GM18505 (cell line): ENCODE results near the gene NEO1.

Experiments
- ATAC-seq: cut with Tn5 transposase; IDR thresholded peaks from one replicate; pipeline ENCODE4 v1.9.1; 2021; ENCODE audit not compliant: unreplicated experiment
- POLR2A ChIP-seq: IDR thresholded peaks from 4 replicates; pipeline ENCODE4 v1.6.1; 2011; ENCODE audit warnings: borderline replicate concordance; ENCODE audit not compliant: insufficient read depth, insufficient read length; ENCODE audit errors: extremely low read depth

Gene NEO1

DNA sequence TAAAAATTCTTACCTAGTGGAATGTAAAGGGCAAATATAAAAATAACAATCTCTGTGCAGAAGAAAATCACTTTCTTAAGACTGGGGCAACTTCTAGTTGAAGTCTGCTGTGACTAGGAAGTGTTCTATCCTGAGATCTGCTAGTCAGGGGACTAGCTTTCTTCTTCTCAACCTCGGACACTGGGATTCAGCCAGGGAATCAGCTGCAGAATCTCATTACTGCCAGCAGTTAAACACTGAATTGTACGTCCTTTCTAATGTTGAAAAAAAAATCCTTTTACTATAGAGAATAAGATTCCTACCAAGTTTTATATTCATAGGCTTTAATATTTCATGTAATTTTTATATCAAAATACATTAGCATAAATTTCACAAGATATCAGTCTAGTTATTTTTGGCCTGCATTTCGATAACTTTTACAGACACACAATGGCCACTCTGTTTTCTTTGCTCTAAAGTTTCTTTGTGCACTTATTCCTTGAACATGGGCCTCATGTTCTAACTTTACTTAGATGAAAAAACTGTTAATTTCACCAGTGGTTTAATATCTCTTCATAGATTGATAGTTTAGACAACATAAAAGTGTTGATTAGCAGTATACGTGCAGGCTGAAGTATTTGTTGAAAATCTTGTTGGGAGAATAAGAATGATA is 2.6 kb upstream of the NEO1 start:
- no peak for ATAC-seq
- TF ChIP-seq POLR2A = no peak

DNA sequence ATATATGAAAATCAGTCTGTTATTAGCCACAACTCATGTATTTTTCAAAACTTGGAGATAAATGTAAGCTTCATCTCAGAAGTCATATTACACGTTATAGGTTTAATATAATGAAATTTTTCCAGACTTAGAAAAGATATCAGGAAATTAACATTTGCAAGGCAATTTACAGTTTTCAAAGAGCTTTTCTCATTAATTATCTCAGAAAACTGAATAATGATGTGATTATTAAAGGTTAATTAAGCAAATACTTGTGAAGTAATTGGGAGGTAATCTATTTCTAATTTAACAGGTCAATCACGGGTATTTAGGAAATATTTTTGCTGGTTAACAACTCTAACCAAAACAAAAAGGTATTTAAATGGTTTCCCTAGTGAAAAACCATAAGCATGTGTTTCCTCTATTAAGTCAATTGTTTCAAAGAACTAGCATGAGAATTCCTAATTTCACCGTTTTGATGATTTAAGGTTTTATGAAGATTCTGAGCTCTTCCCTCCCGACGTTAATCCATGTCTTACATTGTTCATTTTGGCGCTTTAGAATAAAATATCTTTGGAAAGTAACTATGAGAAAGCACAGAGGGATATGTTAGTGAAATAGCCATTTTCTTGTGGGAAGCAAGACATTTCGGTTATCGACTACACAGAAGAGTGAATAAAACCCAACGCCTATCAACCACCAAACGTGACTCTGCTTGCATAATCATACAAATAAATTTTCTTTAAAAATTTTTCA is 1.5 kb upstream of the NEO1 start:
- no peak for TF ChIP-seq POLR2A
- no peak for ATAC-seq

DNA sequence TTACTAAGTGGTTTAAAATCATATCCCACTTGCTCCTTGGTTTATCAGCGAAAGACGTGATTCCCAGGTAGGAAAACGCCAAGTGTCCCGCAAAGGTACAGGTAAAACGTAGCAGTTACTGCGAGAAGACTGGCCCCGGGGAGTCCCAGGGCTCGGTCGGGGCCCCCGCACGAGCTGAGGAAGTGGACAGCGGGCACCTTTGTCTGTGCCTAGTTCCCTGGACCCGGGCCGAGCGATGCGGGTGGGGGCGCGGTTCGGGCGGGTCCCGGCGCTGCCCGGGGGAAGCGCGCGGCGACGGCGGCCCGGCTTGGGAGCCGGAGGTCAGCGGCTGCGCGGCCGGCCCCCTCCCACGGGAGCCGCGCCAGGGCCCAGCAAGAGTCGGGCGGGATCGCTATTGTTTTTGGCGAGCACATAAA is 864 bp upstream of the NEO1 start:
- no peak for ATAC-seq
- TF ChIP-seq POLR2A = no peak

DNA sequence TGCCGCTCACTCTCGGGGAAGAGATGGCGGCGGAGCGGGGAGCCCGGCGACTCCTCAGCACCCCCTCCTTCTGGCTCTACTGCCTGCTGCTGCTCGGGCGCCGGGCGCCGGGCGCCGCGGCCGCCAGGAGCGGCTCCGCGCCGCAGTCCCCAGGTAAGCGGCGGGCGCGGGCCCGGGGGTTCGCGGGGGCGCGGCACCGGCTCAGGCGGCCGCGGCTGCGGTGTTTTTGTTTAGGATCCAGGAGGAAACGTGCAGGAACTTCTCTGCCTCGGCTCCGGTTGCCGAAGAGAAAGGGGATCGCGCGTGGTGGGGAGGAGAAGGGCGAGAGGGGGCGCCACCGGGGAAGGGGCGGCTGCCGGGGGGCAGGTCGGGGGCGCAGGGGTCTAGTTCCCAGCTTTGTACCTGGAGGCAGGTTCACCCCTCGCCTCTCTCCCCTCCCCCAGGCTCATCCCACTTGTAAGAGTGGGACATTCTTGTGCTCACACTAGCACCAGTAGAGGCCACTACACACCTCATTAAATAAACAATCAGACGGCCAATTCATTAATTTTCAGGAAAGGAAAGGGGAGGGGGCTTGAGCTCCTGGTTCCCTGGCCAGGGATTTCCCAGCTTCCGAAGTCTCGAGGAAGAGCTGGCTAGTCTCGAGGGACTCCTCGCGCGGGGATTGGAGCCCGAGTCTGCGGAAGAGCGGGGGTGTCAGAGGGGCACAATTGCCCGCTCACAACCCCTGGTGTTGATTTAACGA is 562 bp downstream of the NEO1 start:
- TF ChIP-seq POLR2A = no peak
- ATAC-seq = peak; percentile 7

DNA sequence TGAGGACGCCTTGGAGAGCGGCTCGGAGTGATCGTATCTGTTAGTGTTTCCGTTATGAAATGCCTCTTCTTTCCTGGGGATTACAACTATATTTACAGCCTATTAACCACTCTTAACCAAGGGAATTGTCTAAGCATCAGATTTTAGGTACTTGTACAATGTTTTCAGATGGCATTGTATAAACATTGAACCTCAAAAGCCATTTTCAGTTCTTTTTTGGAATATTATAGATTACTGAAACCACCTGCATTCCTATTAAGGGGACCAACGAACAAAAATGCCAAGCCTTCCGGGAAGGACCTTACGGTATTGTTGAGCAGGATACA is 1.1 kb downstream of the NEO1 start:
- no peak for ATAC-seq
- no peak for TF ChIP-seq POLR2A

DNA sequence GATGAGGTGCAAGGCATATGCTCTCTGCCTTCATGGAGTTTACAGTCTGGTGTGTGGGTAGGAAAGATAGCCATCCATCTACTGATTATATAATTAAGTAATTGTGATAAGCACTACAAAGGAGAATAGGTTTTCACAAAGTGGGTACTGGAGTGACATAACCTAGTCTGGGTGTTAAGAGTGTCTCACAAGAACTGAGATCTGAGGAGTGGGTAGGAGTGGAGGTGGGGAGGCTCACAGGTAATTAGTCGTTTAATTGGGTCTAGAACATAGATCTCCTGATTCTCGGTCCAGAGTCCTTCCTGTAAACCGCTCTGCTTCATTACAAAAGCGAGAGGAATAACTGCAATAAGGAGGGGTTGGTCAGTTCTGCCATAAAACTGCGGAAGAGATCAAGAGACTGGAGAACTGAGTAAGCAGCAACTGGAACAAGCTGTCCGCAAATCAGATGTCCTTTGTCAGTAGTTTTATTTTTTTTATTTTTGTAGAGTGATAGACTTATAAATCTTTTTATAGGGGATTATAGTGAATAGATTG is 2.2 kb downstream of the NEO1 start:
- TF ChIP-seq POLR2A = no peak
- no peak for ATAC-seq

DNA sequence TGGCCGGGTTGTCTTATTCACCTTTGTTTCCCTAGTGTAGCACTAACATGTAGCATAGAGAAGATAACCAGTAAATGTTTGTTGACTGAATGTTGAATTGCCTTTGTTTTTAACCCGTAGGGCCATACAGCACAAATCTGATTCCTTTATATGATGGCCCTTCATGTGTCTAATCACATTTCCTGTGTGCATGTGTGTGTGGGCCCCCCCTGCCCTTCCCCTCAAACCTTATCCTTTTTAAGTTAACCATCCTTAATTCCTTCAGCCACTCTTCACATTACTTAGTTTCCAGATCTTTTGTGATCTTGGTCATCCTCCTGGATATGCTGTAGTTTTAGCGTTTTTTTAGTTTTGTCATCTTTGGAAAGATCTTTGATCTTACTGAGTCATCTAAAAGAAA is 4.2 kb downstream of the NEO1 start:
- TF ChIP-seq POLR2A = no peak
- ATAC-seq = no peak

DNA sequence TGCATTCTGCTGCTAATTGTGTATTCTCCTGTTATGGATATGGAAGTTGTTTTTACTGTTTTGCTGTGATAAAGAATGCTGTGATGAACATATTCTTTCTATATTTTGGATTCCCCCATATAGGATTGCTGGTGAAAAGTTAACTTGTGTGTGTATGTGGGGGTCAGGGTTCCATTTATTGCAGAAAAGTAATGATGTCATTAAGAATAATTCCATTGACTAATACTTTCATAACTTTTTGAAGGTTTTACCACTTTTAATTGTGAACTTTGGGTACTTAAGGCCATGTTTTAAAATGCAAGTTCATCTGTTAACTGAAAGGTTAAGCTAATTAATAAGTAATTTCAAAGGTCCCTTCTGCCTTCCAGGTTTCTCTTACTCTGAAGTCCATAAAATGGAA is 6.2 kb downstream of the NEO1 start:
- no peak for TF ChIP-seq POLR2A
- ATAC-seq = no peak

DNA sequence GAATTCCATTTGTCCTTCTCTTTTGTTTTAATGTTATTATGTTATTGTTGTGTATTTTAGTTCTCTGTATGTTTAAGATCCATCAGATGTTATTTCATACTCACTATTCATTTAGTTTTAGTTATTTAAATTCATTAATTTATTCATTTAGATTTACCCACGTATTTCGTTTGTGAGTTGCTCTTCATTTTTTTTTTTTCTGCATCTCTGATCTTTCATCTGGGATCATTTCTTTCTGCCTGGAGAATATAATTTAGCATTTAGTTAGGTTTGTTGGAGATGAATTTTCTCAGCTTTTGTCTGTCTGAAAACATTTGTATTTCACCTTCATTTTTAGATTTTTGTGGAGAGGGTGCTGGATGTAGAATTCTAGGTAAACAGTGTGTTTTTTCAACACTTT is 12.9 kb downstream of the NEO1 start:
- TF ChIP-seq POLR2A = no peak
- ATAC-seq = no peak

DNA sequence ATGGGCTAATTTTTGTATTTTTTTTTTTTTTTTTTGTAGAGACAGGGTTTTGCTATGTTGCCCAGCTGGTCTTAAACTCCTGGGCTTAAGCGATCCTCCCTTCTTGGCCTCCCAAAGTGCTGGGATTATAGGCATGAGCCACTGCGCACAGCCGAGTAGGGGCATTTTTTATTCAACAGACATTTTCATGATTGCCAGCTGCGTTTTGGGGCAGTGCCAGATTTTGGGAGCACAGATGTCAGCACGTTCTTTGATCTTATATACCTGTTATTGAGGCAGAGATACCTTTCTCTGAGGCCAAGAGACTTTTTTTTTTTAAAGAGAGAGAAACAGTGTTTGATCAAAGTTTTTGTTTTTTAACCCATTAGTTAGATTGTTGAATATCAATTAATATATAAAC is 16.8 kb downstream of the NEO1 start:
- TF ChIP-seq POLR2A = no peak
- no peak for ATAC-seq

DNA sequence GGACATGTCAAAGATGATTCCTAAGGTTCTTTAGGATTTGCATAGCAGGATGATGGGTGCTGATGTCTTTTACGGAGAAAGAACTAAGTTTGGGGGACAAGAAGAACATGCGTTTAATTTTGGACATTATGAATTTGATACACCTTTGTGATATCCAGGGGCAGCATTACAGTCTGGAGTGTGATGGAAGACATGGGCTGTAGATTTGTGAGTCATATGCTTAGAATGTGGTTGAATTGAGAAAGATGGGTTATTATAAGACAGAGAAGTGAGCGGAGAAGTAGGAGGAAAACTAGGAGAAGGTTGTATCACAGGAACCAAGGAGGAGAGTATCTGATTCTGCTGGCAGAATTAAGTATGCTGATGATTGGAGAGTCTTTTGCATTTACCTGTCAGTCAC is 20.6 kb downstream of the NEO1 start:
- no peak for ATAC-seq
- no peak for TF ChIP-seq POLR2A

DNA sequence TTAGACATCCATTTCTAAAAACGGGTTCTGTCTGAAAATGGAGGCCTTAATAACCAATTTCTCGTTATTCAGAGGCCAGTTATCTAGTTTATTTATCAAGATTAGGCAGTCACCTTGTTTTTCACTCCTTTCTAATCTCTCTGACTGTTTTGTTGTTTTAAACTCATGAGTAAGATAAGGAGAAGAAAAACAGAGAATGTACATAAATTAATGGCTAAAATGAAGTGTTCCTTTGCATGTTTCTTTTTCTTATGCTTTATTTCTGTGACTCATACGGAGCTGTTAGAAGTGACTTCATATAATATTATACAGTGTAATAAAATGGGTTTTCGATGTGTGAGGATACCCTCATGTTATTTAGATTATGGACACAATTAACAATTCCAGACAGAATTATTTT is 22.0 kb downstream of the NEO1 start:
- ATAC-seq = no peak
- TF ChIP-seq POLR2A = no peak

DNA sequence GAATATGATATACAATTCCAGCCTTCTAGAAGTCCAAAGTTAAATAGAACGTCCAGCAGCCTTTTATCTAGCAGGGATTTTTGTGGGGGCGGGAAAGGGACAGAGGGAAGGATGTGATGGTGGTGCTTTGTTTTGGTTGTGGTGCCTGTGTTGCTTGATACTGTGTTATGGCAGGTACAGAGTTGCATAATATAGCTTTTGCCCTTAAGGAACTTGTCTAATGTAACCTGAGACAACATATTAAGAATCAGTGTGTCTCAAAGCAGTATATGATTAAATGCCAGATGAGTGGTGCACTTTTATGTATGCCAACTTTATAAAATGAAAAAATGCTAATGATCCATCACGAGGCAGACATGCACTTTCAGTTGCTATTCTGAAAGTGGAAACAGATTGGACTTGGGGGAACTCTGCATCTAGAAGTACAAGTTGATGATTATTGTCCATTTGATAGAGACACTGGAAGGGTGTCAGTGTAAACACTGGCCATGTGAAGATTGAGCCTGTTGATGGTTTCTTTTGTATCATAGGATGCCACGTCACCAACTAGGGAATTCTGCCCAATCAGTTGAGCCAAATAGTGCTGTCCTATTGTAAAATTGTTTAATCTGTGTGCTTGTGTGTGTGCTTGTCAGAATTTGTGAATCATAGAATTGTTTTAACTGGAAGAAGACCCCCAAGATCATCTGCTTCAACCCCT is 23.0 kb downstream of the NEO1 start:
- no peak for ATAC-seq
- TF ChIP-seq POLR2A = no peak
